ENCODE results near the gene TYMP.
A peak's percentile ranks its signal among the peaks of the same experiment; 100 is the strongest.

Gene TYMP

DNA sequence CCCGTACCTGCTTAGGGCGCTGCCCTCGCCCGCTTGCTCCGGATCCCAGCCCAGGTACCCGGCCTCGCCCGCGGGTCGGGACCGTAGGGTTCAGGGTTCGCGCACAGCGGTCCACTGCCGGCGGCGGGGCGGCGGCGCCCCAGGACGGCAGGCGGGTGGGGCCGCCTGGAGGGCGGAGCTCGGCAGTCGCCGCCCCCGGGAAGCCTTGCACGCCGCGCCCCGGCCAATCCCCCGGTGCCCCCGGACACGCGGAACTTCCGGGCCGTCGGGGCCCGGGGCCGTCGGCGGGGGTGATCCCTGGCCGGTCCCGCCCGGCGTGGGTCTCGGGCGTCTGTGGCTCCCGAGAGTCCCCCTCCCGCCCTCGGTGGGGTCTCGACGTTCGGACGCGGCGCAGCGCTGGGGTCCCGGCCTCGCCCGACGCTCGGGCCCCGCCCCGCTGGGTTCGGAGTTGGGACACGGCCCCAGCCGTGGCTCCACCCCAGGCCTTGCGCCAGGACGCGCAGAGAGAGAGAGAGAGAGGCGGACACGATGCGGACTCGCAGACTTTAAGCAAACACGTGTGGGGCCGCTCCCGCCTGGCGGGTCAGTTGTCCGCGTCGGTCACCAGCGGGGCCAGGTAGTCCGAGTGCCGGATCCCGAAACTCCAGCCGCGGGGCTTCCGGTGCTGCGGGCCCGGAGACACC is at the start of gene TYMP:
TSS of gene TYMP (minus strand) at position 116 of the 683 bp plus-strand sequence. CDS start 303 bp downstream, outside the sequence.
- peak; percentile 83 for DNase-seq

GRCh38 chr22:50578776-50579310 is 49.0 kb upstream of the TYMP start:
- no peak for DNase-seq

- no peak for DNase-seq
Observed at GRCh38 chr22:50577987-50578775, 48.4 kb upstream of the TYMP start, which contains the start of gene CPT1B. Gene CPT1B, minus strand, starts transcription at chr22:50578427. Its CDS starts 512 bp downstream, at chr22:50577915.

DNA sequence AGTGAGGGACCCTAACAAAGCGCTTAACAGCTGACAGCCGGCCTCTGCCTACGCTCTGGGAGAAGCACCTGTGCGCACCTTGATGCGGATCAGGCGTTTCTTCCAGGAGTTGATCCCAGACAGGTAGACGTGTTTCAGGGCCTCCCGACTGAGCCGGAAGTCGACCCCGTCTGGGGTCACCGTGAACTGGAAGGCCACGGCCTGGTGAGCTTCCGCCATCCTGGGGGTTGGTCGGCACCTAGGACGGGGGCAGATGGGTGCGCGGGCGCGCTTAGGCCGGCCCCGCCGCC is 47.8 kb upstream of the TYMP start:
- no peak for DNase-seq

- DNase-seq: no peak
Observed at GRCh38 chr22:50576806-50577696, 47.2 kb upstream of the TYMP start.

DNA sequence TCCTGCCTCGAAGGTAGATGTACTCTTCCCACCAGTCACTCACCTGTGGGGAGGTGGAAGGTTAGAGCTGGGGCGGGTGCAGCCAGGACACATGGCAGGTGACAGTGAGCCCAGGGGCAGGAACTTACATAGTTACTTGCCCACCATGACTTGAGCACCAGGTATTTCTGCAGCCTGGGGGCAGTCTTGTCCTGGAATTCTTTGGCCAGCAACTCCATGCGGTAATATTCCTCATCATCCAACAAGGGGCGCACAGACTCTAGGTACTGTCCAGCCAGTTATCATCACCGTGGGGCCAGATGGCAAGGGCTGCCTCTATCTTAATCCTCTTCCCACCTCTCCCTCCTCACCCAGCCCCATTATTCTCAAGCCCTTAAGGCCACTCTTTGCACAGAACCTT is 46.3 kb upstream of the TYMP start:
- no peak for DNase-seq

- DNase-seq: no peak
Observed at GRCh38 chr22:50575426-50575941, 45.7 kb upstream of the TYMP start.

- DNase-seq: no peak
Observed at GRCh38 chr22:50574383-50574755, 44.6 kb upstream of the TYMP start.

- DNase-seq: no peak
Observed at GRCh38 chr22:50573491-50574382, 43.9 kb upstream of the TYMP start.

- no peak for DNase-seq
Observed at GRCh38 chr22:50572965-50573364, 43.2 kb upstream of the TYMP start.

GRCh38 chr22:50571264-50572175 is 41.7 kb upstream of the TYMP start:
- DNase-seq: no peak

DNA sequence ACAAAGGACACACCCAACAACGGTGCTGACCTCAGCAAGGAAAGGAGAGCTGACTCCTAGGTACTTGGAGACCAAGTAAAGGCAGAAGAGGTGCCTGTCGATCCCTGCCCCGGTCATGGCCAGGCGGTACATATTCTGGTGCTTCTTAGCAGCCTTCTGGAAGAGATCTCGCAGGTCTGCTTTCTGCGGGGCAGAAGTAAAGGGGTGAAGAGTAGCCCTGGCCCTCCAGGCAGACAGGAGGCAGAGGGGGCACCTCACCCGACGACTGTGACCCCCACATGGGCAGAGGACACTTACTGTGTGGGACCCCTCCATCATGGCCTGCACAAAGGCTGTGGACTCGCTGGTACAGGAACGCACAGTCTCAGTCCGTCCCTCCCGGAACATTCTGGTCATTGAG is 41.0 kb upstream of the TYMP start:
- no peak for DNase-seq

- DNase-seq: no peak
Observed at GRCh38 chr22:50569896-50570535, 40.2 kb upstream of the TYMP start.

GRCh38 chr22:50569041-50569459 is 39.2 kb upstream of the TYMP start:
- DNase-seq: peak; percentile 10

DNA sequence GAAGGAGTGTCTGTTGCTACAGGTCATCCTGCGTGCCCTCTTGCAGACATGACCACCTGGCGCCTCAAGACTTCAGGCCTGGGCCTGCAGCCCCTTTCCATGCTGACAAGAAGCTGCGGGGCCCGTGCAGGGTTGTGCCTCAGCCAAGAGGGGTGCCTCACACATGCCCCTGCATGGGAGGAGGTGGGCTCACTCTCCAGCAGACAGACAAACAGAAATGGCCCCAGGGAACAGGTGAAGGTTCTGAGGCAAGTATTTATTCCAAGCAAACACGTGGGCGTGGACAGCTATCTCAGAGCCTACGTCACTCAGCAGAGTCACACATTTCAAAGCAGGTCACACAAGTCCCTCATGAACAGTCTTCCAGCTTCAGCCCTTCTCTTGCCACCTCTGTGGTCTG is 38.8 kb upstream of the TYMP start:
- DNase-seq: peak; percentile 15

GRCh38 chr22:50567721-50568252 is 38.0 kb upstream of the TYMP start:
- DNase-seq: no peak

DNA sequence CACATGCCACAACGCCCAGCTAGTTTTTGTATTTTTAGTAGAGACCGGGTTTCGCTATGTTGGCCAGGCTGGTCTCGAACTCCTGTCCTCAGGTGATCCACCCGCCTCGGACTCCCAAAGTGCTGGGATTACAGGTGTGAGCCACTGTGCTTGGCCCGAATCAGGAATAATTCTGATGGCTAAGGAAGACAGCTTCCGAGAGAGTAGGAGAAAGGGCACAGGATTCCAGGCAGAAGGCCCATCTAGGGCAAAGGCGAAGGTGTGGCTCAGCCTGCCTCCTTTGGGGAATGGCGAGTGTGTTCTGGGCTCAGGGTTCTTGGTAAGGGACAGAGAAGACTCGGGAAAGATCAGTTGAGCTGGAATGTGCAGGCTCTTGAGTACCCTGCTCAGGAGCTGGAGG is 34.5 kb upstream of the TYMP start:
- no peak for DNase-seq

DNA sequence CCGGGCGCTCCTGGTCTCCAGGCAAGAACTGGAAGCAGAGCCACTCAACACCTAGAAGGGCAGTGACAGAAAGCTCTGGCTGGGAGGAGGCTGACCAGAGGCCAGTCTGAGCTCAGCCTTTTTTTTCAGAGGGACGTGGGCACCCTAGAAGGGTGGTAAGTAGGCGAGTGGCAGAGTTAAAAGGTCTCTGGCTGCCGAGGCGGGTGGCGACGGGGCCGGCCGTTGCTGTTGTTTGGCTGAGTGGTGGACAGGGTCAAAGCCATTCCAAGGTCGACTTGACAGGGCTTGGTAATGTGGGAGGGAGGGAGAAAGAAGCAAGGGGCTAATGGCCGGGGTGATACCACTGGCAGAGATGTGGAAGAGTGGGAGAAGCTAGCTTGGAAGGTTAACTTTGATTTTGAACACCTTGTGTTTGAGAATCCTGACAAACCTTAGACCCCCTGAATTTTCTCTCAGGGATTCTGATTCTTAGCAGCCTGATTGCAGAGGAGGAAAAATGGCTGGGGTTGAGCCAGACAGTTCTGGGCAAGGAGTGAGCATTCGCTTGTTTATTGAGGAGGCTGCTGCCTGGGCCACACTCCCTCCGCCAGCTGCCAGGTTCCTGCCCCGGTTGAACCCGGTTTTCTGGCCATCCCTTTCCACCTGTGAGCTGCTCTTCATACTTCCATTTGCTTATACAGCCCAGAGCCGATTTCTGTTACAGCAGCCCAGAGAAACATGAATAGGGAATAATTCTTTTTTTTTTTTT is 33.8 kb upstream of the TYMP start:
- no peak for DNase-seq

All from femur (tissue), 1 donor.